Fibroblast of lung (primary cell): ENCODE measurements around the gene ODF4.

ENCODE experiments used
- CTCF ChIP-seq, 2 donors: IDR thresholded peaks in 1 of 2; conservative IDR thresholded peaks in 1 of 2; 1 replicate in 1 of 2; 2 replicates in 1 of 2; pipeline ENCODE4 v1.5.1; 2011 to 2012; ENCODE audit warnings: low read length in 2 of 2, control low read depth in 1 of 2, inconsistent platforms in 1 of 2, low read depth in 1 of 2, mild to moderate bottlenecking in 1 of 2
- EZH2 ChIP-seq: IDR thresholded peaks from 2 replicates; pipeline ENCODE4 v1.5.1; 2012; ENCODE audit warnings: low read length, control low read depth, mild to moderate bottlenecking; ENCODE audit errors: missing control alignments

GRCh38 chr17:8371786-8372185 lies 32.1 kb downstream of the ODF4 start:
- TF ChIP-seq CTCF (conservative IDR thresholded peaks at IDR 0.05 in 1 of 2, IDR thresholded peaks at IDR 0.05 in 1 of 2; ENCODE audit: low read depth in 1 of 2, low read length in 2 of 2), result no peak
- no peak for TF ChIP-seq EZH2
